A673 (cell line): Measurements from ENCODE around the gene GRAMD1B.

ENCODE experiments used
- CTCF ChIP-seq: fragments of 300-800, 200-600 bp; sonication (generic); conservative IDR thresholded peaks from 2 replicates; pipeline ENCODE4 v1.5.1; 2017; ENCODE audit warnings: low read depth, mild to moderate bottlenecking, antibody characterized with exemption, low read length, moderate library complexity, mixed read lengths
- EZH2 ChIP-seq: fragments of 200-600 bp; sonication (generic); IDR thresholded peaks from 2 replicates; pipeline ENCODE4 v1.6.1; 2017; ENCODE audit warnings: borderline replicate concordance, low read depth, mild to moderate bottlenecking, mixed read lengths, antibody characterized with exemption, low read length; ENCODE audit not compliant: poor library complexity, severe bottlenecking

GRCh38 chr11:123483466-123483865, 53.4 kb downstream of the GRAMD1B start:
- TF ChIP-seq CTCF (no peak), EZH2 (no peak)
